Gastroesophageal sphincter (tissue), 3 donors: Measurements from ENCODE around the gene LRFN2.

Source experiments
- CTCF ChIP-seq, 4 experiments: fragments of 200-600 bp in 2 of 4; fragments of 450-650 bp in 2 of 4; sonication (generic) in 1 of 4; IDR thresholded peaks; one replicate each; pipeline ENCODE4 v1.5.1; 2017 to 2019; ENCODE audit warnings: antibody characterized with exemption in 4 of 4, mild to moderate bottlenecking in 2 of 4, moderate library complexity in 2 of 4
- EP300 ChIP-seq: sonication (generic); formaldehyde crosslinking; IDR thresholded peaks from one replicate; pipeline ENCODE4 v1.6.1; 2017; ENCODE audit warnings: antibody characterized with exemption, mild to moderate bottlenecking
- POLR2AphosphoS5 ChIP-seq: sonication (generic); formaldehyde crosslinking; IDR thresholded peaks from one replicate; pipeline ENCODE4 v1.6.1; 2017; ENCODE audit warnings: antibody characterized with exemption

DNA sequence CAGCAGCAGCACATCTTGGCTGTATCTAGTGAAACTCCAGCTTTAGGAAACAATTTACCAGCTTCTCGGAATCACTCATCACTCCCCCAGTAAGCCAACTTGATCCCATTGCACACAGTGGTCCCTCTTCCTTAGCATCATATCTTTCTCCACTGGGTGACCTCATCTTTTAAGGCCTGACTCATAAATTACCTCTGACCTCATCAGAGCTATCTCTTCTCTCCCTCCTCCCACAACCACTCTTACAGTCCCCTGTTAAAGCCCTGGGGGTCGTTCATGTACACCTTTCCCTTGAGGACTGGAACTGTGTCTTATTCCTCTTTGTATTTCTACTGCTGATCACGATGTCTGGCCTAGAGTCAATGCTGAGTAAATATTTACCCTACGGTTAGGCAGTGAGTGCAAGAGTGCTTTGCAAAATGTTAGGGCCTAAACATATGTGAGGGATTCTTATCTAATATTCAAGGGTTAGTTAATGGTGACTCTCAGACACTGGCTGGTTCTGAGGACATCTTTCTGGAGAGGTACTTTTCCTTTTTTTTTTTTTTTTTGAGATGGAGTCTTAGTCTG, 187.2 kb downstream of the LRFN2 start:
- no peak for TF ChIP-seq CTCF (IDR thresholded peaks at IDR 0.05)
- TF ChIP-seq POLR2AphosphoS5, result no peak
- TF ChIP-seq EP300, result no peak
